GM18858 (cell line): ENCODE results near the gene ACTL7A.
"Not testable (repeated sequence)": the region's sequence is repeated elsewhere in the genome, so short reads cannot be mapped to it uniquely, and the experiment has no call there.

Source experiments
- ATAC-seq: cut with Tn5 transposase; IDR thresholded peaks from one replicate; pipeline ENCODE4 v1.9.1; 2021; ENCODE audit not compliant: unreplicated experiment

ACTL7A gene

GRCh38 chr9:108876425-108876824, 14.4 kb downstream of the ACTL7A start:
- no peak for ATAC-seq

- ATAC-seq = no peak
Observed at GRCh38 chr9:108877524-108877923, 15.5 kb downstream of the ACTL7A start.

- ATAC-seq = no peak
Observed at GRCh38 chr9:108880738-108881316, 18.8 kb downstream of the ACTL7A start.

GRCh38 chr9:108882052-108882888, 20.2 kb downstream of the ACTL7A start:
- no peak for ATAC-seq

- no peak for ATAC-seq
Observed at GRCh38 chr9:108883085-108883484, 21.0 kb downstream of the ACTL7A start.

DNA sequence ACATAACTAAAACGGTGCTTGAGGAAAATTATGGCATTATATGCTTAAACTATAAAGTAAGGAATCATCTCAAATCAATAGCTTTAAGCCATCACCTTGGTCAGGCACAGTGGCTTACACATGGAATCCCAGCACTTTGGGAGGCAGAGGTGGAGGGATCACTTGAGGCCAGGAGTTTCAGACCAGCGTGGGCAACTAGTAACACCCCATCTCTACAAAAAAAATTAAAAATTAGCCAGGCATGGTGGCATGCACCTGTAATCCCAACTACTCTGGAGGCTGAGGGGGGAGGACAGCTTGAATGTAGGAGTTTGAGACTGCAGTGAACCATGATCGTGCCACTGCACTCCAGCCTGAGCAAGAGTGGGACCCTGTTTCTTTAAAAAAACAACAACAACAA, 22.6 kb downstream of the ACTL7A start:
- ATAC-seq = no peak

DNA sequence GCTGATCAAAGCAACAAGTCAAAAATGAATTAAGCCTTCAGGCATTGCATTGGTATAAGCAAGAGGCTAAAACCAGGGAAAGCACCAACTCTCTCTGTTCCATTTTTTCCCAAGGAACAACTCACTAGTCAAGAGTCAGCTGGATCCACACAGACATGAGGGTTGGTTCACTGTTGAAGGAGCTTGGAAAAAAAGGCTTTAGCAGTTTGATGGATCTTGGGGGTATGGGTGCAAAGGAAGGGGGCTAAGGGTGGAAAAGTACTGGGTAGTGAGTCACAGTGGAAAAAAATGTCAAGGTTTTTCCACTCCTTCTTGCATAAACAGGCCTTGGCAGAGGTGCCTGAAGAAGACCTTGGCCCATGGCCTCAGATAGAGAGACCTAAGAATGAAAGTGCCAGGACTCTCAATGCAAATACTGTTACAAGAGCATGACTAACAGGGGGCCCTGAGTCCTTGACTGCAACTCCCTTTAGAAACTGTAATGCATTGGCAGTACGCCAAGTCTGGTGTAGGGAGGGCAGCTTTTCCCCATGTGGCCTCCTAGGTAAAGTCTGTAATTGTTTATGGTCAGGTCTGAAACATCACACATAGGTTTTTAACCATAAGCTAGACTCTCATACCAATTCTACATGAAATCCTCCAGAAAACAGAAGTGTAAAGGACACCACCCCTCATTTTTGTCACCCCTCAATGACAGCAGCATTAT, 23.7 kb downstream of the ACTL7A start:
- ATAC-seq = peak; percentile 96

DNA sequence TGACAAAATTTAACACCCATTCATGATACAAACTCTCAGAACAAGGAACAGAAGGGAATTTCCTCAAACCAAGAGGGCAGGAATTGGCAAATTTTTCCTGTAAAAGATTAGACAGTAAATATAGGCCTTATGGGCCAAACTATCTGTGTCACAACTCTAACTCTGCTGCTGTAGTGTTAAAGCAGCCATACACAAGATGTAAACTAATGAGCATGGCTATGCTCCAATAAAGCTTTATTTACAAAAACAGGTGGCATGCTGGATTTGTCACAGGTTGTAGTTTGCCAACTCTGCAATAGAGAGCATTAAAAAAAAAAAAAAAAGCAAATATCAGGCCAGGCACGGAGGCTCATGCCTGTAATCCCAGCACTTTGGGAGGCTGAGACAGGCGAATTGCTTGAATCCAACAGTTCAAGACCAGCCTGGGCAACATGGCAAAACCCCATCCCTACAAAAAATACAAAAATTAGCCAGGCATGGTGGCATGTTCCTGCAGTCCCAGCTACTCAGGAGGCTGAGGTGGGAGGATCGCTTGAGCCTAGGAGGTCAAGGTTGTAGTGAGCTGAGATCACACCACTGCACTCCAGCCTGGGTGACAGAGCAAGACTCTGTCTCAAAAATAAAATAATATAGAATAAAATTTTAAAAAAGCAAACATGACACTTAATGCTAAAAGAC, 24.7 kb downstream of the ACTL7A start:
- not testable (repeated sequence) for ATAC-seq

GRCh38 chr9:108889649-108890067, 27.6 kb downstream of the ACTL7A start:
- ATAC-seq = no peak

GRCh38 chr9:108894225-108894997, 32.3 kb downstream of the ACTL7A start:
- no peak for ATAC-seq

DNA sequence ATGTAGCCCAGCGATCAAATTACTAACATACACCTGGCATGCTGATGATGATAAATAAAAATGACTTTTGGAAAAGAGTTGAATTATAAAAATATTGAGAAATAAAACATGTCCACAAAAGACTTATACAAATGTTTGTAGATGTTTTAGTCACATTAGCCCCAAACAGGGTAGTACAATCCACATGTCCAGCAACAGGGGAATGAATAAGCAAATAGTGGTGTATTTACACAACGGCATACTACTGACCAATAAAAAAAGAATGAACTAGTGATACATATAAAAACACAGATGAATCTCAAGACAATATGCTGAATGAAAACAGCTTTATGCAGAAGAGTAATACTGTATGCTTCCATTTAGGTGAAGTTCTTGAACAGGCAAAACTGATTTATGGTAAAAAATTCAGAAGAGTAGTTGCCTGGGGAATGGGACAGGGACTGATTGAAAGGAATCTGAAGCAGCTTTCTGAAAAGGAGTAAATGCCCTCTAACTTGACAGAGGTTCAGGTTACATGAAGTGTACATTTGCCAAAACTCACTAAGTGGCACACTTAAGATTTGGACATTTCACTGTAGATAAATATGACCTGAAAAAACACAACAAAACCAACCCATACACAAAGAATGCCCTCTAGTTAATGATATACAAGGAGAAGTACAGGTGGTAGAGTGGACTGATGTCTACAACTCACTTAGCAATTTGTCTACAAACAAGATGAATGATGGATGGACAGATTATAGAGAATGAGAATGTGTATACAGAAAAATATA, 35.4 kb downstream of the ACTL7A start:
- ATAC-seq = no peak

DNA sequence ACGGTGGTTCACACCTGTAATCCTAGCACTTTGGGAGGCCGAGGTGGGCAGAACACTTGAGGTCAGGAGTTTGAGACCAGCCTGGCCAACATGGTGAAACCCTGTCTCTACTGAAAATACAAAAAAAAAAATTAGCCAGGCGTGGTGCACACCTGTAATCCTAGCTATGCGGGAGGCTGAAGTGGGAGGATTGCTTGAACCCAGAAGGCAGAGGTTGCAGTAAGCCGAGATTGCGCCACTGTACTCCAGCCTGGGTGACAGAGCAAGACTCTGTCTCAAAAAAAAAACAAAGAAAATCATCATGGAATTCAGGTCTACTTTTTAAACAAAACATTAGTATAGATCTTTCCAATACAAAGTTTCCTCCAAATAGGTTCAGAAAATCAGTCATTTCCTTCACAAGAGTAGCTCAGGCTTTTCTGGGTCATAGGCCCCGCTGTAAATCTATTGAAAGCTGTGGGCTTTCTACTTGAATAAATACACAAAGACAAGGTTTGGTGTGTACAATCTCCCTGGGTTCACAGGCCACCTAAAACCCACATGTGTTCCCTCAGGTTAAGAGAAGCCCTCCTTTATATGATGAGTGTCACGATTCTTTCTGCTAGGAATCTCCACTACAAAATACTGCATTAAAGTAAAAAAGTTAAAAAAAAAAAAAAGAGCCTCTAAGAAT, 37.1 kb downstream of the ACTL7A start:
- not testable (repeated sequence) for ATAC-seq

- no peak for ATAC-seq
Observed at GRCh38 chr9:108900176-108900575, 38.1 kb downstream of the ACTL7A start.

DNA sequence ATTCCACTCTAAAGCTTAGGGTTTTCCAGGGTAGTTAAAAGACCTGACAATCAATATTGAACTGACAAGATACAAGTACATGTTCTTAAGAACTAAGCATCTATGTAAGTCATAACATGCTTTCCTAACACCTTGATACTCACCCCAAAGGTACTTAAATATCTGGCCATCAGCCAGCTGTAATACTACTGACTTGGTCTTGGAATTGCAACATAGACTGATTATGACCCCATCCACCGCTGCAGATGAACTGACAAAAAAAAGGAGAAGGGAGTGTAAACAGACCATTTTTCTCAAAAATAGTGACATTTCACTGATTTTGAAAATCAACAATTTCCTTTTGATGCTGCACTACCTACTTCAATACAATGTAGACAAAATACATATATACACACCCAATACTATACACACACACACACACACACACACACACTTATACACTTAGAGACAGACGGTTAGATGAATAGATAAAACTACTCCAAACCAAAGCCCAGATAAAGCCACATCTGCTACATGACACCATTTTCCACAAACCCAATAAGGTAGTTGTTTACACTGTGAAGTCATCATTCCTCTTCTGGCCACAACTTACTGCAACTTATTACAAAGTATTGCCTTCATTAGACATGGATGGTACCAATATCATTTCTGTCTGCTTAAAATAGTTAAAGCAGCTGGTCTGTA, 41.5 kb downstream of the ACTL7A start:
- ATAC-seq = no peak

- no peak for ATAC-seq
Observed at GRCh38 chr9:108904161-108904560, 42.1 kb downstream of the ACTL7A start.

- ATAC-seq = no peak
Observed at GRCh38 chr9:108905494-108905893, 43.4 kb downstream of the ACTL7A start.

- no peak for ATAC-seq
Observed at GRCh38 chr9:108910402-108910801, 48.3 kb downstream of the ACTL7A start.

DNA sequence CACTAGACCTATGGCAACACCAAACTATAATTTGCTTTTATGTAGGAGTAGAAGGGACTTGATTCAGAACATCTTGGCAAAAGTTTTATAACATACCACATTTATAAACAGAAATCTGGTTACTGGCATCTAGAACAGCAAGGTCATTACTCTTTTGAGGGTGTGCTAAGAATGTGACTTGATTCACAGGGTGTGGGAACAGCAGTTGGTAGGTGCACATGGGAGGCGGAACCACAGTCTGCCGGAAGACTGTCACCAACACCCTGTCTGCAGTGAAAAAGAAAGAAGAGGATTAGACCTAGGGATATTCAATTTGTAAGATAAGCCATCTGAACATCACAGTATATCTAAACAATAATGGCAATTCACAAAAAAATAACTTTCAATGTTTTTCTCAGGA, 48.8 kb downstream of the ACTL7A start:
- no peak for ATAC-seq

DNA sequence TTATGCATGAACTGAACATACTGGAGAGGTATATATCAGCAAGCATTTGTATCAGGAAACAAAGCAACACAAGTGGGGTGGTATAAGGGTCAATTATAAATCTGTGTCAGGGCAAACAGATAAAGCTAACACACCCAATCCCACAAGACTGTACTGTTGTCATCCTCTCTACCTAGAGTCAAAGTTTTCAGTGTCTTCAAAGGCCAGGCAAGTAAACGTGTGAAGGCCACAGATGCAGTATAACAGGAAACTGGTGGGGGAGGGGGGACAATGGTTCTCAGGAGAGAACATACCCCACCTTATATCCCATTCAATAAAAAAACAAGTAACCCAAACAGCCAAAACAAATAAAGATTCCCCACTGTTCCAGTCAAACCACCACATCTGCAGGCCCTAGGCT, 49.8 kb downstream of the ACTL7A start:
- no peak for ATAC-seq
